Prostate gland (tissue), 2 donors: Measurements from ENCODE around the gene UIMC1.

ENCODE experiments used
- CTCF ChIP-seq, 4 experiments: fragments of 200-600 bp in 2 of 4; fragments of 450-650 bp in 2 of 4; sonication (generic) in 2 of 4; IDR thresholded peaks; 1 replicate in 3 of 4; 2 replicates in 1 of 4; pipeline ENCODE4 v1.5.1; 2016 to 2019; ENCODE audit warnings: antibody characterized with exemption in 4 of 4, mild to moderate bottlenecking in 2 of 4, moderate library complexity in 2 of 4
- POLR2A ChIP-seq: fragments of 450-650 bp; IDR thresholded peaks from one replicate; pipeline ENCODE4 v1.6.1; 2016; ENCODE audit warnings: antibody characterized with exemption, mild to moderate bottlenecking
- POLR2AphosphoS5 ChIP-seq: sonication (generic); formaldehyde crosslinking; IDR thresholded peaks from one replicate; pipeline ENCODE4 v1.6.1; 2017; ENCODE audit warnings: antibody characterized with exemption

GRCh38 chr5:177040814-177041420 is 34.3 kb upstream of the UIMC1 start:
- TF ChIP-seq CTCF (IDR thresholded peaks at IDR 0.05) (no peak), POLR2A (no peak), POLR2AphosphoS5 (no peak)
